ENCODE results near the gene LIN7A.

Gene LIN7A

DNA sequence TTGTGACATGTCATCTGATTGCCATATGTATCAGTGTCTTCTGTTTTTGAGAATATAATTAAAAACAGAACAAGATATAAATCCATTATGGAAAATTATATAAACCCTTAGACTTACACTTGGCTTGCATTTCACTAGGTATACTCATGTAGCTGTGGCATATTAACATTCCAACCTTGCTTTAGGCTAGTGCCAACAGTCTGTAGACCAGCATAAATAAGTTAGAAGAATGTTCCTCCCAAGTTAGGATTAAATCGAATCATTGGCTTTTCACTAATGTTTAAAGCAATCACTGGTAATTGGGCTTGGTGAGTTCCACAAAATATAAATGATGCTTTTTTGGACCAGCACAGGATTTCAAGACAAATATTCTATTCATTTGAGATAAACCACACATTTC, 103.0 kb downstream of the LIN7A start:
- no peak for DNase-seq (ENCODE audit: extremely low spot score)
- TF ChIP-seq, protein P1, sequence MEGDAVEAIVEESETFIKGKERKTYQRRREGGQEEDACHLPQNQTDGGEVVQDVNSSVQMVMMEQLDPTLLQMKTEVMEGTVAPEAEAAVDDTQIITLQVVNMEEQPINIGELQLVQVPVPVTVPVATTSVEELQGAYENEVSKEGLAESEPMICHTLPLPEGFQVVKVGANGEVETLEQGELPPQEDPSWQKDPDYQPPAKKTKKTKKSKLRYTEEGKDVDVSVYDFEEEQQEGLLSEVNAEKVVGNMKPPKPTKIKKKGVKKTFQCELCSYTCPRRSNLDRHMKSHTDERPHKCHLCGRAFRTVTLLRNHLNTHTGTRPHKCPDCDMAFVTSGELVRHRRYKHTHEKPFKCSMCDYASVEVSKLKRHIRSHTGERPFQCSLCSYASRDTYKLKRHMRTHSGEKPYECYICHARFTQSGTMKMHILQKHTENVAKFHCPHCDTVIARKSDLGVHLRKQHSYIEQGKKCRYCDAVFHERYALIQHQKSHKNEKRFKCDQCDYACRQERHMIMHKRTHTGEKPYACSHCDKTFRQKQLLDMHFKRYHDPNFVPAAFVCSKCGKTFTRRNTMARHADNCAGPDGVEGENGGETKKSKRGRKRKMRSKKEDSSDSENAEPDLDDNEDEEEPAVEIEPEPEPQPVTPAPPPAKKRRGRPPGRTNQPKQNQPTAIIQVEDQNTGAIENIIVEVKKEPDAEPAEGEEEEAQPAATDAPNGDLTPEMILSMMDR (IDR thresholded peaks at IDR 0.05; ENCODE audit: control extremely low read depth, extremely low read depth, low read depth, missing control alignments): no peak
- CTCF ChIA-PET: interaction anchor here (3.0 to 3.5 kb wide), 2 partner anchors 11 to 18 kb away, joined by 8 to 11 read pairs; no protein-coding TSS in a partner anchor
- POLR2A ChIA-PET: no interaction called here

DNA sequence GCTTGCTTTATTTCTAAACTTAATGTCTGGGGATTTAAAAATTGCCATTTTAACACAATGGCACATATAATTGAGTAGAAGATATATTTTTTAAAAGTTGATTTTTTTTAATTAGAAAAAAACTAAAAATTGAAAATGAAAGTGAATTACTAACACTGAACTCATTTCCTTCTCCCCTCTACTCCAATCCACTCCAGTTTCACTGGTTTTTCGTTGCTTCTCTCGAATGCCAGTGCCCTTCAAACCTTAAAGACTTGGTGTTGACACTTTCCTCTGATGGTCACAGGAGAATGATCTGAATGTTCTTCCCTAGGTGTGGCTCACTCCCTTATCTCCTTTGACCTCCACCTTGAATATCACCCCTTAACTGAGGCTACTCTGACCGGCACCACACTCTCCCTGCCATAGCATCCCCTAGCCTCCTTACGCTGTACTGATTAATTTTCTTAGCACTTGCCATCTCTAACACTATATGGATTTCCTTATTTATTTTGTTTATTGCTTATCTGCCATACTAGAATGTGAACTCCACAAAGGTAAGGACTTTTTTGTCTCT, 107.1 kb downstream of the LIN7A start:
- DNase-seq (ENCODE audit: extremely low spot score): no peak
- ChIA-PET CTCF (no interaction called here), POLR2A (no interaction called here)
- TF ChIP-seq, protein P1 (IDR thresholded peaks at IDR 0.05; ENCODE audit: control extremely low read depth, extremely low read depth, low read depth, missing control alignments): no peak

DNA sequence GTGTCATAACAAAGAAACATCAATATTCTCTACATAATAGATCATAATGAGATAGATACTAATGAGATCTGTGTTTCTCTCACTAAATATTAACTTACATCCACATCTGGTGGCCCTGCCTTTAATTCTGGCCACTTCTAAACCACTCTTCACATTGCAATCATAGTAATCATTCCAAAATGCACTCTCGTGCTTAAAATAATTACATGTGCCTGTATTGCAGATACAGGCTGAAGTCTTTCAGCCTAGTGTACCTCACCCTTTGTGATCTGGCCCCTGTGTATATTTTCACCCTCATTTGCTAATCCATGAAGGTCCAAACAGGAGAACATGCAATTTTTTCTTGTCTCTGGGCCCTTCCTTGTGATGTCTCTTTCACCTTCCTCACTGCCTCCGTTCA, 108.0 kb downstream of the LIN7A start:
- TF ChIP-seq, protein P1 (IDR thresholded peaks at IDR 0.05; ENCODE audit: control extremely low read depth, extremely low read depth, low read depth, missing control alignments): no peak
- DNase-seq (ENCODE audit: extremely low spot score): no peak

DNA sequence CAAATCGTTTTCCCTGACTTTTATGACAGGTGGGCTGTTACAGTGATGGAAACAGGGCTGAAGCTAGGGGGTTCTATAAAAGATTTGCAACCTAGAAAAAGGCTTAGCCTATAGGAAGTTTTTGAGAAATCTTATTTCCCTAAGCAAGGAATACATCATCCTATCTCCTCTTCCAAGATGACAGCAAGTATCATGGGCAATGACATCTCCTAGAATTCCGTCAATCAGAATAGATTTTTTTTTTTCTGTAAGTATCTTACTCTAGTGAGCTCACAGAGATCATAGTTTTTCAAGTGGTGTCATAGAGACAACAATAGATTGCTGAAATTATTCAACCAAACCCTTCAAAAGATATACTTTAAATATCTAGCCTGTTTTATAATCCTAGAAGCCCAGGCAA, 112.2 kb downstream of the LIN7A start:
- DNase-seq (ENCODE audit: extremely low spot score): no peak
- CTCF ChIA-PET: interaction anchor here (1.2 to 3.7 kb wide), 4 partner anchors 8 to 43 kb away, joined by 3 to 36 read pairs (median 5); no protein-coding TSS in a partner anchor
- TF ChIP-seq, protein P1 (IDR thresholded peaks at IDR 0.05; ENCODE audit: control extremely low read depth, extremely low read depth, low read depth, missing control alignments): no peak
- POLR2A ChIA-PET: no interaction called here

More for the DNA sequence above, 108.0 kb downstream of the LIN7A start:
- ChIA-PET POLR2A (no interaction called here), CTCF (no interaction called here)

DNA sequence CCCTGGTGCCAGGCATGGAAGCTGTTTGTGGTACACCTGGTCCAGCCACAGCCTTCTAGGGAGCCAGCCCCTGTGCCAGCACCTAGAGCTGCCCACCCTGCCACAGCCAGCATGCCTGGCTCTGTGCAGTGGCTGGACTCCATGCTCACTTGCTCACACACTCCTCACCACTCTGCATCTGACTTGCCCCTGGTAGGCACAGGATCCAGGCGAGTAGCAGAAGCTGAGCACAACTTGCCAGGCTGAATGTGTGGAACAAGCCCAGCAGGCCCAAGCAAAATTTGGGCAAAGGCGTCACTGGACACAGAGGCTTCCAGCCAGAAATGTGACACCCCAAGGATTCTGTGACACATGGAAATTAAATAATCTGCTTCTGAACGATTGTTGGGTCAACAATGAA, 114.3 kb downstream of the LIN7A start:
- DNase-seq (ENCODE audit: extremely low spot score): no peak
- ChIA-PET CTCF (interaction anchor here (0.9 to 2.5 kb wide), 5 partner anchors 13 to 43 kb away, joined by 3 to 15 read pairs (median 3); no protein-coding TSS in a partner anchor), POLR2A (no interaction called here)
- TF ChIP-seq, protein P1 (IDR thresholded peaks at IDR 0.05; ENCODE audit: control extremely low read depth, extremely low read depth, low read depth, missing control alignments): no peak

DNA sequence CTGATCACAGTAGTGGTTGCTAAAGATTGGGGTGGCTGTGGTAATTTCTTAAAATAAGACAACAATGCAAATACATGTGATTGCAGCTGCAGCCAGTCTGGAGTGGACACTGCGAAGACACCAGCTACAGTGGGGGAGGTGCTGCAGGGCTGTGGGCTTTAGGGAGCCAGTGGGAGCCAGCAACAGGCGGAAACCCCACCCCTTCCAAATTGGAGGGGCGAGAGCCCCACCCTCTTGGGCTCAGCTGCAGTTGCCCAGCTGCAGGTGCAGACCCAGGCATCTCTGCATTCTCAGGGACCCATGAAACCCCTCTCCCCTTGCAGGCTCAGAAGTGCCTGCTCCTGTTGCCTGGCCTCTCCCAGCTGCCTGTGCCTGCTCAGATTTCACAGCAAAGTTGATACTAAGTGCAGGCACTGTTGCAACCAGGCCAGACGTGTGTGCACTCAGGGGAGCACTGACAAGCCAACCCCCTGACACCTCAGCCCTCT, 116.2 kb downstream of the LIN7A start:
- POLR2A ChIA-PET: no interaction called here
- TF ChIP-seq, protein P1 (IDR thresholded peaks at IDR 0.05; ENCODE audit: control extremely low read depth, extremely low read depth, low read depth, missing control alignments): no peak
- no peak for DNase-seq (ENCODE audit: extremely low spot score)
- CTCF ChIA-PET: interaction anchor here (0.7 to 1.6 kb wide), 4 partner anchors 10 to 16 kb away, joined by 3 to 8 read pairs (median 4); no protein-coding TSS in a partner anchor
